Midbrain (tissue), 1 donor: Measurements from ENCODE around the gene RAB20.
"Not testable (repeated sequence)": the region's sequence is repeated elsewhere in the genome, so short reads cannot be mapped to it uniquely, and the experiment has no call there.

Experiments
- DNase-seq: peaks from one replicate; lab custom pipeline; 2025; lab: John Stamatoyannopoulos, UW

Gene RAB20

DNA sequence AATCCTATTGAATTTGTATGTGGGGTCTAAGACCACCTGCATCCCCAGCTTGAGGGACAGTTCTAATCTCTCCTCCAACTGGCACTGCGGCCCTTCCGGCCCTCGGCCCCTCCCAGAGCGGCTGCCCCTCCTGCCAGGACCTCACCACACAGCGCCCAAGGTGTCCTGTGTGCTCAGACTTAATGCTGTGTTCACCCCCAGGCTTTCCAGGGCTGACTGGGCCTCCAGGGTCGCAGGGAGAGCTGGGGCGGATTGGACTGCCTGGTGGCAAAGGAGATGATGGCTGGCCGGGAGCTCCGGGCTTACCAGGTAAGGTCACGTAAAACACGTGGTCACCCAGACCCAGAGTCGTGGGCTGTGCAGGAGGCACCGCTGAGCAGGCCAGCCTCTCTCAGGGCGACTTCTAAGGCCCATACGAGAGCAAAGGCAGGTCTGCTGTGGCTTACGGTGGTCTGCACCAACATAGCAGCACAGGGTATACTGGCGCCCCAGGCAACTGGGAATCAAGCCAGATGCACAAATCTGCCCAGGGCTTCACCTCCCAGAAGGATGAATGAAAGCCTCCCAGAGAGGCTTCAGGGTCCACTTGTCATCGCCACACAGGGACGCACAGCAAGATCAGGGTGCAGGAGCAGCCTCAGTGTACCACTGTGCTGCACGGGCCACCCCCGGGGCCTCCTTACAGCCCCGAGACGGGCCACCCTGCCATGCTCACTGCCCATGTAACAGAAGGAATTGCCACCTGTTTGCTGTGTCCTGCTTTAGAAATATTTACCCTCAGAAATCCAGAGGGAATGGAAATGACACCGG lies 69.4 kb downstream of the RAB20 start:
- no peak for DNase-seq

DNA sequence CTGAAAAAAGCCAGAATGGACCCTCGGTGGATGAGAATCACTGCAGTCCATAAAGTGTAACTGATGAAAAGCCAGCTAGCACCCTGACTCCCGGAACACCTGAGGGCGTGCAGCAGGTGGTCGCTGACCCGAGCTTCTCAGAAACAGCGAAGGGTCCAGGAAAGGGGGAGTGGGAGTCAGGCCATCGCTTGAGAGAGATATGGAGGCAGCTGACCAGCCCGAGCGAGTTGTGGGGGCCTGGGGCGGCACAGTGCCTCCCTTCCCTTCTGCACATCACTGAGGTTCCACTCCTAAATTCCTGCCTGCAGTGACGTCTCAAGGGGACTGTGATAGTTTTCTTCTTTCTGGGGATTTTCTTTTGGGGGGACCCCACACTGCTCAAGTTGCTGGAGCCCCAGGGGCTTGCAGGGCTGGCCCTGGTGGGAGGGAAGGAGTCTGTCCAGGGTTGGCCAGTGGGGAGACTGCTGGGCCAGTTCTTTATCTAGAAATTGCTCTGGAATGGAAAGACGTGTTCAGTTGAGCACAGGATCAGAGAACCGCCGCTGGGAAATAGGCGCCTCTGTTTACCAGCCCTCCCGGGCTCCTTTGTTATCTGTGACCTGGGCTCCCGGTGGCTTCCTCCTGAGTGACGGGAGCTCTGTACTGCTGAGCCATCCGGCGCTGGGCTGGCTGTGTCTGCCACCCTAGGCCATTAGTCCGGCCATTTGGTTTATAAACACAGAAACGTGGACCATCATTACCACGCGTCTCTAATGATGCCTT lies 71.3 kb downstream of the RAB20 start:
- no peak for DNase-seq

- DNase-seq: not testable (repeated sequence)
Observed at GRCh38 chr13:110486880-110487279, 74.6 kb downstream of the RAB20 start.

- no peak for DNase-seq
Observed at GRCh38 chr13:110486061-110486715, 75.3 kb downstream of the RAB20 start.

DNA sequence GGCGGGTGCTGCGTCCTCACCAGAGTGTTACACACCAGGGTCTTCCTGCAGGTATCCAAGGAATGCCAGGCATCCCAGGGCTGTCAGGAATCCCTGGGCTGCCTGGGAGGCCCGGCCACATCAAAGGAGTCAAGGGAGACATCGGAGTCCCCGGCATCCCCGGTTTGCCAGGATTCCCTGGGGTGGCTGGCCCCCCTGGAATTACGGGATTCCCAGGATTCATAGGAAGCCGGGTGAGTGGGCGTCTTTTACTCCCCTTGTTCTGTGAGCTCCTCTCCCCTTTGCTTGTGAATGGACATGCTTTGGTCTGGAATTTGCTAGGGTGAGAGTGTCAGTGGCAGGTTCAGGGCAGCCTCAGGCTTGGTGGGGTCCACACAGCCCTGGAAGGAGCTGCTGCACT lies 75.9 kb downstream of the RAB20 start:
- DNase-seq: no peak

DNA sequence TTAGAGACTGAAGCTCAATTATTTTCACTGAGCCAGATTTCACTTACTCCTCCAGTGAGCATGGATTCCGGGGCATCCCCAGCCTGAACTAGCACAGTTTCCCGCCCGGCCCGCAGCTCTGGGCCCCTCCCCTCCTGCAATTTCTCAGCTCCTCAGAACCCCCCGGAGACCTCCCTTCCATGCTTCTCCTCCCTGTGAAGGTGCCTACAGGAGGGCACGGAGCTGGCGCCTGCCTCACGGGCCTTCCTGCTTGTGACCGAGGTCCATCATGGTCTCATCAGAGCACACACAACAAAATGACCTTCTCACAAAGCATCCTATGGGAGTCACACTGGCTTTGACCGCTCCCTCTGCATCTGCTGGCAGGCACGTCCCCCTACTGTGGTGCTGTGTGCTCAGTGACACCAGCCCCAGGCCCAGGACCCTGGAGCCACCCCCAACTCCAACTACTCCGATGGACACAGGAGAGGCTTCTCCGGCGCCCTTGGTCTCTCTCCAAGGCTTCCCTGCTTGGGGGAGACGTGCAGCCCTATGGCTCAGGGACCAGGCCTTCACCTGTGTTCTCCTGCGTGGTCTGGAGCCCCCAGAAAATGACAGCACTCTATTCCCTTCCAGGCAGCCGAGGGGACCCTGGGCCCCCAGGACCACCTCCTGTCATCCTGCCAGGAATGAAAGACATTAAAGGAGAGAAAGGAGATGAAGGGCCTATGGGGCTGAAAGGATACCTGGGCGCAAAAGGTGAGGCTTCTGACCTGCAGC lies 77.1 kb downstream of the RAB20 start:
- no peak for DNase-seq

GRCh38 chr13:110483386-110483968 lies 78.0 kb downstream of the RAB20 start:
- DNase-seq: no peak

DNA sequence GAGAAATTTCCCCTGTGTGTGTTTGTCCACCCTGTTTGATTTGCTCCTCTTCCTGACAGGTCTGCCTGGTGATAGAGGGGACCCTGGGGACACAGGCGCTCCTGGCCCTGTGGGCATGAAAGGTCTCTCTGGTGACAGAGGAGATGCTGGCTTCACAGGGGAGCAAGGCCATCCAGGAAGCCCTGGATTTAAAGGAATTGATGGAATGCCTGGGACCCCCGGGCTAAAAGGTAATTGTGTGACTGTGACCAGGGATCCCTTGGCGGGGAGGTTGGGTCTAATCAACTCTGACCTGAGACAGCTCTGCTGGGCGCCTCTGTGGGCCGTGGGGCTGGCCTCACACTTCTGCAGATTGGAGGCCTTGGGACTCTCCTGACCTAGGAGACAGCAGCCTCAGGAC lies 81.4 kb downstream of the RAB20 start:
- no peak for DNase-seq

DNA sequence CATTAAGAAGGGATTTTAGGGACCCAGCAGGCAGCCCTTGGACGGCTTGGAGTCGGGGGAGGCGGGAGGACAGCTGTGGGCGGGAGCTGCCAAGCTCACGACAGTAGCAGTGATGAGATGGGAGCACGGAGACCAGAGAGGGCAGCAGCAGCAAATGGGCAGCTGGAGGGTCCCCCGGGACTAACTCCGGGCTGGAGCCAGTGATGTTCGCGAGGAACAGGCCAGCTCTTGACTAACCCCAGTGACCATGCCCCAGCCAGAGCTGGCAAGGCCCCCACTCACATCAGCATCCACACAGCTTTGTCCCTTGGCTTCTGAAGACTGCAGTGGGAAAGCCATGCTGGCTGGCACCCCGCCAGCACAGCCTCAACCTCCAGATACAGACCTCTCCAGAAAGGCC lies 81.9 kb downstream of the RAB20 start:
- no peak for DNase-seq

GRCh38 chr13:110479215-110479545 lies 82.3 kb downstream of the RAB20 start:
- no peak for DNase-seq

GRCh38 chr13:110478405-110479214 lies 82.9 kb downstream of the RAB20 start:
- no peak for DNase-seq

DNA sequence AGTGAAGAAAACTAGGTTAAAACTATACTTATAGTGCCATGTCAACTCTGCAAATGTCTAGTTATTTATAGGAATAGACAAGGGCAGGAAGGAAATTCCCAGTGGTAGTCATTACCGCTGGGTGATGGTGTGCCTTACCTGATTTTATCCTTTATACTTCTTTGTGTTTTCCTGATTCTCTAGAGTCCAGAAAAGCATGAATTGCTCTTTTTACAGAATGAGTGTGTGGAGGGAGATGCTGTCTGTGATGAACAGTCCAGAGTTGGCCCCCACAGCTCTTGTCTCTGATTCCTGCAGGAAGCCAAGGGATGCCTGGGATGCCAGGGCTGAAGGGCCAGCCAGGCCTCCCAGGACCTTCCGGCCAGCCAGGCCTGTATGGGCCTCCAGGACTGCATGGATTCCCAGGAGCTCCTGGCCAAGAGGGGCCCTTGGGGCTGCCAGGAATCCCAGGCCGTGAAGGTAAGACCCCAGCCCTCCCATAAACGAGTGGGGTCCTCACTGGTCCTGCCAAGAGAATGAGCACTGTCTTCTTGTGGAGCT lies 83.7 kb downstream of the RAB20 start:
- DNase-seq: no peak

DNA sequence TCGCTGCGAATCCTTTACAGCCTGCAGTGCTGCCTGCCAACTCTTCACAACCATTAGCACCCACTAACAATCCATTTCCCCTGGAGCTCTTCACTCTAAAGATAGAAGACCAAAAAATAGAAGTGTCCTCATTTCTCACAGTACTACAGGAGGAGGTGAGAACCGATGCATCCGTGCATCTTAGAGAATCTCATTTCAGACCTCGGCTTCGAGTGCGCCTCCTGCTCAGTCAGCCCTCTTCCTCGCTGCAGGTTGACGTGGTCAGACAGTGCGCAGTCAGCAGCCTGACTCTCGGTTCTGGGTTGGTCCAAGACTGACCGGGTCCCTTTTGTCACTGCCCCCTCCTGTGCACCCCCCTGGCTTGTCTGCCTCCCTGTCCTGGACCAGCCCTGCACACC lies 85.3 kb downstream of the RAB20 start:
- DNase-seq: no peak

- DNase-seq: no peak
Observed at GRCh38 chr13:110475550-110476219, 85.8 kb downstream of the RAB20 start.

GRCh38 chr13:110475117-110475516 lies 86.4 kb downstream of the RAB20 start:
- DNase-seq: no peak

DNA sequence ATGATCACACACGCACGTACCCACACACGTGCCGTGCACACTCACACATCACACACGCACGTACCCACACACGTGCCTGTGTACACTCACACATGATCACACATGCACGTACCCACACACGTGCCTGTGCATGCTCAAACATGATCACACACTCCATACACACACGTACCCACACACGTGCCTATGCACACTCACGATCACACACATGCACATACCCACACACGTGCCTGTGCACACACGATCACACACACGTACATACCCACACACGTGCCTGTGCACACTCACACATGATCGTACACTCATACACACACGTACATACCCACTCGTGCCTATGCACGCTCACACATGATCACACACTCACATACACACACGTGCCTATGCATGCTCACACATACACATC lies 86.8 kb downstream of the RAB20 start:
- no peak for DNase-seq
